Epithelial cell of proximal tubule (primary cell): ENCODE measurements around the gene SNRK. TPM values are rescaled to one million over a fixed set of nuclear protein-coding genes. Genes with fewer than 3 reads are reported as not detected.
"Not testable (repeated sequence)": the region's sequence is repeated elsewhere in the genome, so short reads cannot be mapped to it uniquely, and the experiment has no call there.

Experiments
- DNase-seq: peaks from one replicate; pipeline ENCODE4 v3.0.0-alpha.2; 2011; ENCODE audit warnings: low read depth
- H3K4me3 ChIP-seq: 2 replicates; pipeline ENCODE4 v1.5.1; 2011; ENCODE audit warnings: low read depth, mild to moderate bottlenecking, low read length
- CTCF ChIP-seq: conservative IDR thresholded peaks from 2 replicates; pipeline ENCODE4 v1.5.1; 2012; ENCODE audit warnings: low read depth, mild to moderate bottlenecking, low read length
- total RNA-seq: library from RNA; depleted of rRNA; stranded (reverse); fragments of >200 nt; gene quantifications from 2 replicates; pipeline ENCODE4 v1.2.3, GENCODE V29; 2015

The SNRK gene
- total RNA-seq, 1 donor from 2014 or later, result 12.9 TPM

GRCh38 chr3:43348350-43348749 lies 62.0 kb downstream of the SNRK start:
- DNase-seq, result no peak
- H3K4me3 ChIP-seq, result no peak overlapping the region
- TF ChIP-seq CTCF, result no peak

GRCh38 chr3:43348852-43349574 lies 62.7 kb downstream of the SNRK start:
- H3K4me3 ChIP-seq, result no peak overlapping the region
- DNase-seq, result no peak
- TF ChIP-seq CTCF, result no peak

GRCh38 chr3:43349716-43350115 lies 63.4 kb downstream of the SNRK start:
- DNase-seq, result no peak
- no peak overlapping the region for H3K4me3 ChIP-seq
- no peak for TF ChIP-seq CTCF

GRCh38 chr3:43353393-43353792 lies 67.1 kb downstream of the SNRK start:
- no peak overlapping the region for H3K4me3 ChIP-seq
- TF ChIP-seq CTCF, result no peak
- DNase-seq, result no peak

- no peak for TF ChIP-seq CTCF
- no peak for DNase-seq
- no peak overlapping the region for H3K4me3 ChIP-seq
These were observed 67.8 kb downstream of the SNRK start for GRCh38 chr3:43353923-43354670.

- not testable (repeated sequence) for DNase-seq, H3K4me3 ChIP-seq
These were observed 69.7 kb downstream of the SNRK start for GRCh38 chr3:43356033-43356432.

- no peak for DNase-seq
- TF ChIP-seq CTCF, result no peak
- H3K4me3 ChIP-seq, result no peak overlapping the region
These were observed 74.7 kb downstream of the SNRK start for GRCh38 chr3:43361077-43361476.
